HG03196 (cell line): ENCODE data around the gene DCST1.

ENCODE experiments used
- ATAC-seq: cut with Tn5 transposase; IDR thresholded peaks from one replicate; pipeline ENCODE4 v1.9.1; 2021; ENCODE audit not compliant: unreplicated experiment

Gene DCST1

DNA sequence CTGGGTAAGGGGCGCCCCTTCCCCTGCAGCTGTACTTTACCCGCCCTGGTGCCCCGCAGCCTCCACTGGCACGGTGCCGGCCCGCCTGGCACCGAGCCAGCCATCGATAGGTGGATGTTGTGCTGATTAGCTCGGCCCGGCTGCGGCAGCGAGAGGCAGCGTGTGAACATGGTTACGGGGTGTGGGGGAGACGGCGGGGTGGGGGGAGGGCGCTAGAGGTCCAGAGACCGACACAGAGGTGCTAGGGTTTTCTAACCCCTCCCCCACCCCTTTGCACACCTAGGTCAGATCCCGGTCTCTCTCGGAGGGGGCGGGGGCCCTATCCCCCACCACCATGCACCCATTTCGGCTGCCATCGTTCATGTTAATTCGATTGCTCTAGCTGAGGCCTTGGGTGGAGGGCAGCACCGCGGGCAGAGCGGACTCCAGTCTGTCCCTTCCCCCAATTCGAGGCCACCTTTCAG lies 36.6 kb downstream of the DCST1 start:
- no peak for ATAC-seq

DNA sequence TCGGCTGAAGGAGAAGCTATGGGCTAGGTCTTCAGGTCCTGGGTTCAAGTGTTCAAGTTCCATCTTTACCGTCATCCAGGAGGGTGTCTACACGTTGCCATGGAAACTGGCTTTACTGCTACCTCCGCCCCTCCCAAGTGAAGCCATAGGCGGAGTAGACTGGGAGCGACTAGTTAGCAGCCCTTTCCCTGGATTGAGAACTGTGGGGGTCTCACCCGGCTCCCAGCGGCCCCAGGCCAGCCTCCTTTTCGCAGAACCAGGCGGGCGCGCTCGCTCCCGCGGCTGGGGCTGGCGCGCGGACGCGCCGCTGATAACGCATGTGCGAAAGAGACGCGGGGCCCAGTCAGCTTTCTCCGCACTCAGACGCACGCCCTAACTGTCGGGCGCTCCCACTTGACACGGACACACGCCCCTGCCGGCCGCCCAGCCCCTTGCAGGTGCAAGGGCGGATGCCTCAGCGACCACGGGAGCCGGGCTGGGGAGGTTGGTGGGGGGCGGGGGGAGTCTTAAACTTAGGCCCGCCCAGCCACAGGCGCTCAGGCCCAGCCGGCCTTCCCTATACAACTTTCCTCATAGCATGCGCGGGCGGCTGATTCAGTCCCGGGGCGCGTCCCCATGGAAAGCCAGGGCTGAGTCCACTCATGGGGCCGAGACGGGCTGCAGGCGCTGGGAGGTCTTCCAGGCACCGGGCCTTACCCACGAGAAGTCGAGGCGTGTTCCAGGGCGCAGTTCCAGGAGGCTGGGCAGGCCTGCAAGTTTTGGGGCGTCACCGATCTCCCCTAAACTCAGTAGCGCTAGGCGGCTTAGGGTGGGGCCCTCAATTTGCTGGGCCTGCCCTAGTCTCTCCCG lies 37.3 kb downstream of the DCST1 start:
- ATAC-seq = peak; percentile 63

DNA sequence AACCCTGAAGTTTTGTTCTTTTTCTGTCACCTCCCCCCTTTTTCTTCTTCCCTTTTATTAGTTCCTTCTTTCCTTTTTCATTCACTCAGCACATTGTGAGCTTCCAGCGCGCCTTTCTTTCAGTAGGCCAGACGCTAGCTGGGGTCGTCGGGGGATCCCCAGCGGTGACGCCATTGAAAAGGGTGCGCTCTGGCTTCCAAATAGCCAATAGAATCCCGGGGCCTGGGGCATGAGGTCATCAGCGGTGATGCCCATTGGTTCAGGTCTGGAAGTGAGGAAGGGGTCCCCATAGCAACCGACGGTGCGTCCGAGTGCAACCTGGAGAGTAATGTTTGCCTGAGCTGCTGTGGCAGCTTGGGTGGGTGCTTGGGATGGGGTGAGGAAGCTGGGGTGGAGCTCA lies 38.1 kb downstream of the DCST1 start:
- no peak for ATAC-seq

GRCh38 chr1:155072531-155073289 lies 39.1 kb downstream of the DCST1 start:
- ATAC-seq = no peak

DNA sequence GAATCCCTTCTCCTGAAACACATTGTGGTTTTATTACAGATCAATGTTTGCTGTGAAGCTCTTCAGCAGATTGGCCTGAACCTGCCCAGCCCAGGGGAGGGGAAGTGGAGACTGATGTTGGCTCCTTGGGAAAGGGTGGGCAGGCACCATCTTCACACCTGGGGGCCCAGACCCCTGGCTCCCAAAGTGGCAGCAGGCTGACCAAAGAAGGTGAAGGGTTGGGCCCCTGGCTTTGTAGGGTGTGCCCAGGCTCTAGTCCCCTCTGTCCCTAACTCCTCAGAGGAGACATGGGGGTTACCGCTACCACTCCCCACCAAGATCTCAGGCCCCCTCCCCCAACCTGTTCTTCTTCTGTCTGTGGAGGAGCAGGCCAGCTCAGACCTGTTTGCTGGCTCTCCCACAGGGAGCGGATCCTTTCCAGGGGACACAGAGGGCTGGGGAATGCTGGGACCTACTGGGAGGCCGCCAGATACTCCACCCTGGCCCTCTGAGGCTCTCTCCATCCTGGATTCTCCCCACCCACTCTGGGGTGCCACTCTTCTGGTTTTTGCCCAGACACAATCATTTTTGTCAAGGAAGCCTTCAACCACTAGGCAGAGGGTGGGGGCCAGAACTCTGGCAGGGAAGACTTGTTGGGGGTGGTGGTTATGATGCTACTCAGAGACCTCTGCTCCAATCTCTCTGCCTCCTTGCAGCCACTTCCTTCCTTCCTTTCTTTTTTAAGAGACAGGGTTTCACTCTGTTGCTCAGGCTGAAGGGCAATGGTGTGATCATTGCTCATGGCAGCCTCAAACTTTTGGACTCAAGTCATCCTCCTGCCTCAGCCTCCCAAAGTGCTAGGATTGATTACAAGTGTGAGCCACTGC lies 40.0 kb downstream of the DCST1 start:
- ATAC-seq = no peak

- ATAC-seq = no peak
Measured at GRCh38 chr1:155075535-155075934, 41.9 kb downstream of the DCST1 start.

- ATAC-seq = no peak
Measured at GRCh38 chr1:155076371-155076770, 42.7 kb downstream of the DCST1 start.

DNA sequence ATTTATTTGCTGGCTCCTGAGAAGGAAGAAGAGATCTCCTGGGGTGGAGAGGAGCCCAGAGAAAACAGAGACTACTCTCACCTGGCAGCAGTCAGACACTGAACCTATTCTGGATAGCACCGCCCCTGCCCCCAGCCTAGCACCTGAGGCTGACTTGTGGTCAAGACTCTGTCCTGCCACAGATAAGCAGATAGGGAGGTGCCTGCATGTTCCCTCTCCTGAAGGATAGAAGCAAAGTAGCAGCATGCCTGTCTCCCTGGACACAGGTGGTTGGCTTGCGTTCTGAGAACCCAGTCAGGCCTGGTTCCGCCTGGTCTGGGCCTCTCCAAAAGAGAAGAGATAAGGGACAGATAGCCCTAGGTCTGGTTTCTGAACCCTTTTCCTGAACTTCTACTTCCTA lies 43.7 kb downstream of the DCST1 start:
- ATAC-seq = no peak

DNA sequence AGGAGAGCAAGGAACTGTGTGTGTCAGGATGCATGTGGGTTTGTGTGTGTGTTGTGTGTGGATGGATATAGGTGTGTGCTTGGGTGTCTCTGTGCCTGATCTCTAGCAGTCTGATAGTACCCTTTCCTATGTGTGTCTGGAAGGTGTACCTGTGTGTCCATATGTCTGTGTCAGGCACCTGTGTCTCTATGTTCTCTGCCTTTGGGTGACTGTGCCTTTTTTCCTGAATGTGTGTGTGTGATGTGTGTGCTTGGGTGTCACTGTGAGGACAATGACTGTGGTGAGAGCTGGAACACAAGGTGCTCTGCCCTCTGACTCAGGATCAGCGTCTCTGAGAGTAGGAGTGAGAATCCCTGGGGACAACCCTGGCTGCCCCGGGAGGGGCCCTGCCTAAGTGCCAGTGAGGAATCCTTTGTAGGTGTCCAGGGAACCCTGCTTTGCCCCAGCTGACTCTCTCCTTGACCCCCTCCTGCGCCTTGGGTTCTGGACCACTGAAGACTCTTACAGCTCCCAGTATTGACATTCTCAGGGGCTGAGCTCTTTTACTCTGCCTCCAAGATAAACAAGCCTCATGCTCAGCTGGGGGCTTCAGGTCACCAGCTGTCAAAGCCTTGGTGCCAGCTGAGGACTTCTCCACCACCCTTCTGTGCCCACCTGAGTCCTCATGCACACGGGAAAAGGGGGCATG lies 44.3 kb downstream of the DCST1 start:
- ATAC-seq = no peak

DNA sequence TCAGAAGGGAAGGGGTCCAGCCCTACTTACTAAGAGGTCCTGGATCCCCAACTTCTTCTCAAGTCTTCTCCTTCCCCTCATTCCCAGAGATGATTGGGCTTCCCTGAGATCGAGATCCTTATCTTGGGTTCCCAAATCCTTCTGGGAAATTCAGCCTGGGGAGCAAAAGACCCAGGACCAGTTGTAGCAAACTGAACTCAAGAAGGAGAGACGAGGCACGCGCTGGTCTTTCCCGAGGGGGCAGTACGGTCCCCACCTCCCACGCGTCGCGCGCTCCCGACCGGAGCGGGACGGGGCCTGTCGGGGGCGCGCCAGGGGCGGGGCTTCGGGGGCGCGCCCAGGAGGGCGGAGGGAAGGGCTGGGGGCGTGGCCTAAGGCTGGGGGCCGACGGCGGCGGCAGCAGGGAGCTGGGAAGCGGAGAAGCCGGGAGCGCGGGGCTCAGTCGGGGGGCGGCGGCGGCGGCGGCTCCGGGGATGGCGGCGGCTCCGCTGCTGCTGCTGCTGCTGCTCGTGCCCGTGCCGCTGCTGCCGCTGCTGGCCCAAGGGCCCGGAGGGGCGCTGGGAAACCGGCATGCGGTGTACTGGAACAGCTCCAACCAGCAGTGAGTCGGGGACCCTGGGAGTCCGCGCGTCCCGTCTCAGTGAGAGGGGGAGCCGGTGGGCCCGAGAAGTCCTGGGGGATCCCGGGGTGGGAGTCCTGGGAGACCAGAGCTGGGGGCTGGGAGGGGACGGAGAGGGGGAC lies 45.0 kb downstream of the DCST1 start, which contains the start of gene EFNA3:
Gene EFNA3 (plus strand): TSS at position 369 of the 741 bp plus-strand sequence. CDS start 105 bp downstream, at position 474.
- ATAC-seq = no peak

GRCh38 chr1:155079210-155079486 lies 45.5 kb downstream of the DCST1 start:
- ATAC-seq = no peak

- ATAC-seq = no peak
Measured at GRCh38 chr1:155079487-155080311, 46.1 kb downstream of the DCST1 start.

- ATAC-seq = no peak
Measured at GRCh38 chr1:155080312-155081228, 46.9 kb downstream of the DCST1 start.

- no peak for ATAC-seq
Measured at GRCh38 chr1:155081472-155082300, 48.1 kb downstream of the DCST1 start.

DNA sequence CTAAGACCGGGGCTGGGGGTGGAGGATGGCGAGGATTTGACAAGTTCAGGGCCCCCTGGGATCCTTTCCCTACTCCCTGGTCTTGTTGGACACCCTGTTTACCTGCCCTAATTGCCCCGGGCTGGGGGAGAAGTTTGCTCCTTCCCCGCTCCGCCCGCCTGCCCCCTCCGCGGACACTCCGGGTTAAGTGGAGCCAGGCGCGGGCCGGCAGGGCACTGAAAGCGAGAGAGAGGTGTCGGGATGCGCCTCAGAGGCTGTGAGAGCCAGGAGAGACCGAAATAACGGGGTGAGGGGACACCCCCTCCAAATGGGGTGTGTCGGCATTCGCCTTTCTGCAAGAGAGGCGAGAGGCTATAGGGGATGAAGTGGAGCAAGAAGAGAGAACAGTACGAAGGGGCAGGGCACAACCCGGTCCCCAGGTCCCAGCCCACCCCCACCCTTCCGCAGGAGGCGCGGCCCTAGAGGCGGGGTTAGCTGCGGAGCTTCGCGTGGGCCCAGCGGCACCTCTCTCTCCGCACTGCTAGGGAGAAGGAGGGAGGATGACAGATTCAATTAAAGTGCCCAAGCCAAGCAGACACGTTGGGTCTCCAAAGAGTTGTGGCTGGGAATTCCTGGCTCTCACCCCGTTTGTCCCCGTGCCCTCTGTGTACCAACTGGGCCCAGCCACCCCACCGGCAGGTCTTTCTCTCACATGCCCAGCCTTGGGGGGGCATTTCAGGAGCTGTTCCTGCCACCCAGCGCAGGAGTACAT lies 48.9 kb downstream of the DCST1 start:
- ATAC-seq = no peak

GRCh38 chr1:155083052-155083541 lies 49.5 kb downstream of the DCST1 start:
- ATAC-seq = no peak
